Activated T-cell treated with anti-CD3 and anti-CD28 coated beads for 1 hour (primary cell): ENCODE data around the gene DPM2.

Source experiments
- DNase-seq: peaks from one replicate; pipeline ENCODE4 v3.0.0-alpha.2; 2020; ENCODE audit warnings: low read depth

The DPM2 gene

DNA sequence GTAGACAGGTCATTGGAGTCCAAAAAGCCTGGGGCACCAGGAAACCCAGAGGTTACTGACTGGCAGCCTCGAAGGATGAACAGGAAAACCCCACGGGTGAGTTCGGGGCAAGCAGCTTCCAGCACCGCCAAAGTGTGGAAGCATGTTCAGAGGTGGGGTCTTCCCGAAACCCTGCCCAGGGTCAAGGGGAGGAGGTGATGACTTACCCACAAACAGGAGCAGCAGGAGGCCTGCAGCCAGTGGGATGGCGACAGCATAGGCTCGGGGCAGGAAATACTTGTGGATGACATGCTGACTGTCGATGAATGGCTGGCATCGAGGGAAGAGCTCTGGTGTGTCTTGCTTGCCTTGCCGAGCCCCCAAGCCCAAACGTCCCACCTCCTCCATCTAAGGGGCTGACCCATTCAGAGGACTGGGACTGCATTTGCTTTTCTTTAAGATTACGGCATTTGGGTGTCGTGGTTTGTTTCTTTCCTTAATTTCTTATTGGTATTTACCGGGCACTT, 1.3 kb downstream of the DPM2 start:
- no peak for DNase-seq

DNA sequence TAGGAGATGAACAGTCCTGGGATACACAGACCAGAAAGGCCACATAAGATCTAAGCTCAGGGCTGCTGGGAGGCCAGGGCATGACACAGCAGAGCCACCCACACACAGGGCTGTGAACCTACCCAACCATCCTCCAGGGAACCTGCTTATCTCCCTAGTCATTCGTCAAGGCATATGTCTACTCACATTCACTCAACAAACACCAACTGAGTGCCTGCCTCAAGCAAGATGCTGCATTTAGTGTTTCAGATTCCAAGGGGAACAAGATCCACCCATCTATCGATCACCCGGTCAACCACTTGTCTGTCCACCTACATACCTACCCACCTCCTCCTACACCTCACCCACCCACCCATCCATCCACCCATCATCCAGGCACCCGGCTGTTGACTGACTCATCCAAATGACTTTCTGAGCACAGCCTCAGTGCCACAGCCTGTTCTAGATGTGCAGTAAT, 1.9 kb downstream of the DPM2 start:
- DNase-seq: no peak

DNA sequence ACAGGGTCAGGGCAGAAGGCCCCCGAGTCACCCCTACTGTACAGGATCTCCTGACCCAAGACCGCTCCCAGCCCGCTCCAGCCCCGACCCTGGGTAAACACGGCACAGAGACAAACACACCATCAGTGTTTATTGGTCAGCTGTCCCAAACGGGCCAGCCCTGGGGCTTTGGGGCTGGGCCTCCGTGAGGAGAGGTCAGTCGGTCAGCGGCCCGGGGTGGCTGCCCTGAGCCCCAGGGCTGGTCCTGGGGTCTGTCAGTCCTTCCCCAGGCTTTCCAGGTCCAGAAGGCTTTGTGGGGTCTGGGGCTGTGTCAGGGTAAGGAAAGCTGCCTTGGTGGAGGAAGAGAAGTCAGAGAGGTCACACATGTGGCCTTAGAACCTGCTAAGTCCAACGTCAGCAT, 2.7 kb downstream of the DPM2 start:
- no peak for DNase-seq

- no peak for DNase-seq
Observed at GRCh38 chr9:127934248-127934647, 3.4 kb downstream of the DPM2 start.

DNA sequence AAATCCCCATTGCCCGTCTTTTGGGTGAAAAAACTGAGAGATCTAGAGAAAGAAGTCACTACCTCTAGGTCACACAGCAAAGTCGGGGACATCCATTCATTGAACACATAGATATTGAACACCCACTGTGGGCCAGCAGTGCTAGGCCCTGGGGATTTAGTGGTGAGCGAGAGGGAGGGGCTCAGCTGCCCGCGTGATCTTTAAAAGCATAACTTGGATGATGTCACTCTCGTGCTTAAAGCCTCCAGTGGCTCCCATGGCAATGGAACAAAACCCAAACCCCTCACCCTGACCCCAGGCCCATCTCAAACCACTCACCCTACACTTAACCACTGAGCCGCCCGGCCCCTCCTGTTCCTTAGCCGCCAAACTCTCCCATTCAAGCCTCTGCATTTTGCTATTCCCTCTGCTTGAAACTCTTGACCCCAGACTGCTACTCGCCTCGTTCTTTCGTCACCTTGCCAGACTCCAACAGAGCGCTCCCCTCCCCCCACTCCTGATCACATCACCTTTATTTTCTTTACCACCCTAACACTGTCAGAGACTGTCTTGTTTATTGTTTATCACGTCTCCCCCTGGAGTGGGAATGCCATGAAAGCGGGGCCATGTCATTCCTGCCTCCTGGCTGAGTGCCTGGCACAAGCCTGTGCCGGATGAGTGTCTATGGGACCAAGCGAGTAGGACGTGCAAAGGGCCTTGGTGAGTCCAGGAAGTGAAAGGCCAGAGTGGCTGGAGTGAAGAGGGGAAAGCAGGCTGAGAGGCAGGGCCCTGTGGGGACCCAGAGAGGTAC, 6.4 kb downstream of the DPM2 start:
- no peak for DNase-seq

DNA sequence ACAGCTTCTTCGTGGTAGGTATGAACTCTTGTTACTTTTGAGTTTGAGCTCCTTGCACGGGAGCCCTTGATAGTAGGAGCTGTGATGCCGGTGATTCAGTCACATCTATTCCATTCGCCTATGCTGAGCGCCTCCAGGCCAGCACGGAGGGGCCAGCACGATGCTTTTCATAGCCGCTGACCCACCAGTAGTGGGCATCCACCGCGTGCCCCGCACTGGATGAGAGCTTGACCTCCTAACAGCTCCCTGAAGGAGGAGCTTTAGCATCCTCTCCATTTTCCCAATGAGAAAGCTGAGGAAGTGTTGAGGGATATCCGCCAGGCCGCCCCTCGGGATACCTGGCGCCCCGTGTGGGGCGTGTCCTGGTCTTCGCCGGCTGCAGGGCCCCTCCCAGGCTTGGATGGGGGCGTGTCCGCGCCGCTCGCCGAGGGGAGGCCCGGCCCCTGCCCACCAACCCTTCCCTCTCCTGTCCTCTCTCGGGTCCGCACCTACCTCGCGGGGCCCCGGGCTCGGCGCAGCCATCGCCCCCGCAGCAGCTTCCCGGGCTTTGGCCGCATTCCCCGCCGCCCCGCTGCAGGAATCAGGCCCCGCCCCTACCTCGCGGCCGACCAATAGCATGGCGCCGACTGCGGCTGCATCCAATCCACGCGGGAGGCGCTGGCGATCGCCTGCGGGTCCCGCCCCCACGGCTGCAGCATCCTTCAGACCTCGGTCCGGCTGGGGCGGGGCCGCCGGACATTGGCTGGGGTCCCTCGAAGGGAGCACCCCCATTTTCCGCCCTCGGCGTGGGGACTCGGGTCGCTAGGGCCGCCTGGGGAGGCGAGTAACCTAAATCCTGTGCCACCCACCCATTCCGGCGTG, 7.2 kb downstream of the DPM2 start, which contains the start of gene PIP5KL1:
Gene PIP5KL1 (minus strand): TSS at position 547 of the 861 bp plus-strand sequence. CDS start 25 bp downstream, at position 522.
- peak; percentile 57 for DNase-seq

DNA sequence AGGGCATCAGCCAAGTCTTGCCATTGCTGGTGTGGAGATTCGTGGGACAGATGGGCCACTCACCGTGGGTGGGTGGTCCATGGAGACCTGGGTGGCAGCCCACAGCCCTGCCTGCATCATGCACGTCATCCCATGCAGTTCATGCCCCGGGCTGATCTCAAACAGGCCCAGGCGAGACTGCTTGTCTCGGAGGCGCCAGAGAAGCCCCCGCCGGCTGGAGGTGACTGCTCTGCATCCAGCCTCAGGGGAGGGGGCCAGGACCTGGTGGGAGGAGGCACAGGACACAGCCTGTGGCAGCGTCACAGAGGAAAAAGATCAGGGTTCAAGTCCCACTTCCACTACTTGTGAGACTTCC, 8.1 kb downstream of the DPM2 start:
- no peak for DNase-seq

DNA sequence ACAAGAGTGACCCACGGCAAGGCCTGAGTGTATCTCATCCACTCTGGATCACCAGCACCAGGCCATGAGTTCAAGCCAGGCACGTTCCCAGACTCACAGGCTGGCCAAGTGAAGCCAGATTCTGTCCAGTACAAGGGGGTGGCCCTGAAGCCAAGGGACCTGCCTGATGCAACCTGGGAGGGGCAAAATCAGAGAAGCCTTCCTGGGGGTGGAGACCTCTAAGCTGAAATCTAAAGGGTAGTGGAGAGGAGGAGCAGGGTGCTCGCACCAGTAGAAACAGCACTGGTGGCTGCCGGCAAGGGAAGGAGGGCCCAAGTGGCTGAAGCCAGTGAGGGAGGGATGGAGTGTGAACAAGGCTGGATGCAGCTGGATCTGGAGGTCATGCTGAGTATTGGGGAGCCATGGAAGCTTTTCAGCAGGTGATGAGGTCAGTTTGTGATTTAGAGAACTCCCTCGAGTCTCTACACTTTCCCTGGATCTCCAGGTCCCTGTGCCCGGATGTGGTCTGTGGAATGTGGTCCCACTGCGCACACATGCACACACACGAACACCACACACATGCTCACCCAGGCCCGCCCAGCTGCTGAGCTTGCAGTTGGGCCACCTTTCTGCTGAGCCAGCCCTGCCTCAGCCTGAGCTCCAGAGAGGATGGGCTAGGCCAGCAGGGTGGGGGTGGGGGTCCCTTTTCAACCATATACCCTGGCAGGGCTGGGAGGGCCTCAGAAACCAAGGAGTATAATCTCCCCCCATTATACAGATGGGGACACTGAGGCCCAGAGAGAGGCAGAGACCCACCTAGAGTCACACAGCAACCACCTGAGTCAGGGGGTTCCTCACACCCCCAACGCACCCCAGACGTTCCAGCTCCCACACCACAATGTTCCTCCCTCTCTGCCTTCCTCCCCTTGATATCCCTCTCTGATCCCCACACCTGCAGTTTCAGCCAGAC, 8.7 kb downstream of the DPM2 start:
- no peak for DNase-seq

DNA sequence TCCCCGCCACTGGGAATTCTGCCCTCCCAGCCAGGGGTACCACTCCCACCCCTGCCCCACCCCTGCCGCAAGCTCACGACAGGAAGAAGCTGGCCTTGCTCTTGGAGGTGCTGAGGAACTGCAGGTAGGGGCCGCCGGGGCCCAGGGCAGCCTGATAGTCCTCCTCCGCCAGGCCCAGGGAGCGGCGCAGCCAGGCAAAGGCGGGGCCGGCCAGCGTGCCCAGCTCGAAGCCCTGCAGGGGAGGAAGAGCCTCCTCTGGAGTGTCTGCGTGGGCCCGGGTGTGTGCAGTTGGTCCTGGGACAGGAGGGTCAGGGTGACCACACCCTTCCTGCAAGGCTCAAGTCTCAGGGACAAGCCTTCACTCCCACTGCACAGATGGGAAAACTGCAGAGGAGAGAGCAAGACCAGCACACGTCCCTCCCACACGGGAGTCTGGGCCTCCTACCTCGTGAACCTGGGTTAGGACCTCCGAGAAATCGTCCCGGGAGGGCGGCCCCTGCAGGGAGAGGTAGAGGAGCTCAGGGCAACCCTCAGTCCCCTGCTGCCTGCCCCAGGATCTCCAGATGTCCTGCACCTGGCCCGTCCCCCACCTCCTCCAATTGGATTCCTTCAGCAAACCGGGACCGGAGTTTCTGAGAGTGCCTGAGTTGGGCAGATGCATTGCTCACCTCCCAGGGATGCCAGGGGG, 9.5 kb downstream of the DPM2 start:
- DNase-seq: no peak

DNA sequence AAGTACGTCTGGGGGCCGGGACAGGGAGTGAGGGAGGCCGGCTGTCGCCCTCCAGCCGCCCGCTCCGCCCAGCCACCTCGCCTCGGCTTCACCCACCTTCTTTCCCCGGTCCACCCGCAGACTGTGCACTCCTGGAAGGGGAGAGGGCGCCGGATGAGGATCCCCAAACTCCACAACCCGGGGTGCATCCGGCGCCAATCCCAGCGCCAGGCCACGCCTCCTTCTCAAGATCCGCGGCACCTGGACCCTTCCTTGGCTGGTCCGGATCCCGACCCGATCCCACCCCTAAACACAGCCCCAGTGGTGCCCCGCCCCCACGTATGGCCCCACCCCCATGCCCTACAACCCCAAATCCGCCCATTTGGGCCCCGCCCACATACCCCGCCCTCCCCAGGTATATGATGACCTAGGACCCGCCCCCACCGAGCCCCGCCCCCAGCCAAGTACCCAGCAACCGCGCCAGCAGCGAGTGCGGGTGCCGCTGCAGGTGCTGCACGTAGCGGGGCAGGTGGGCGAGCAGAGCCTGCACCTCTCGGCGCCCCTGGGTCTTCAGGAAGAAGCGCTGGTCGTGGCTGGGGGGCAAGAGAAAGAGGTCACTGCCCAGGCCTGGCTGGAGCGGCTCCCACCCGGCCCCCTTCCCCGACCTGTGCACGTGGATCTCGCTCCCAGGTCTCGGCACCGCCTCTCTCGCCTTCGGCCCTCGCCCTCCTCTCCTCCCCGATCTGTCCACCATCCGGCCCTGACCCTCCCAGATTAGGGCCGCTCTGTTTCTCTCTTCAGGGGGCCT, 10.3 kb downstream of the DPM2 start:
- DNase-seq: peak; percentile 70

DNA sequence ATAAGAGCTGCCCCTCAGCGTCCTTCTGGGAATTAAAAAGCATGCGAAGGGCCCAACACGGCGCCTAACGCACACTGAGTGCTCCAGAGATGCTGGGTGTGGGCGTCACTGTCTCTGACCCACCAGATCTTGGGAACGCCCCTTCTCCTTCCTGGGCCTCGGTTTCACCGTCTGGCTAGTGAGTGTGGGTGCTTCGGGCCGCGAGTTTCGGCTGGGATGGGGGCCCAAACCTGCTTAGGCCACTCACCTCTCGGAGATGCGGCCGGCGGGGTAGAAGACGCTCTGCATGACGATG, 10.8 kb downstream of the DPM2 start:
- DNase-seq: no peak

DNA sequence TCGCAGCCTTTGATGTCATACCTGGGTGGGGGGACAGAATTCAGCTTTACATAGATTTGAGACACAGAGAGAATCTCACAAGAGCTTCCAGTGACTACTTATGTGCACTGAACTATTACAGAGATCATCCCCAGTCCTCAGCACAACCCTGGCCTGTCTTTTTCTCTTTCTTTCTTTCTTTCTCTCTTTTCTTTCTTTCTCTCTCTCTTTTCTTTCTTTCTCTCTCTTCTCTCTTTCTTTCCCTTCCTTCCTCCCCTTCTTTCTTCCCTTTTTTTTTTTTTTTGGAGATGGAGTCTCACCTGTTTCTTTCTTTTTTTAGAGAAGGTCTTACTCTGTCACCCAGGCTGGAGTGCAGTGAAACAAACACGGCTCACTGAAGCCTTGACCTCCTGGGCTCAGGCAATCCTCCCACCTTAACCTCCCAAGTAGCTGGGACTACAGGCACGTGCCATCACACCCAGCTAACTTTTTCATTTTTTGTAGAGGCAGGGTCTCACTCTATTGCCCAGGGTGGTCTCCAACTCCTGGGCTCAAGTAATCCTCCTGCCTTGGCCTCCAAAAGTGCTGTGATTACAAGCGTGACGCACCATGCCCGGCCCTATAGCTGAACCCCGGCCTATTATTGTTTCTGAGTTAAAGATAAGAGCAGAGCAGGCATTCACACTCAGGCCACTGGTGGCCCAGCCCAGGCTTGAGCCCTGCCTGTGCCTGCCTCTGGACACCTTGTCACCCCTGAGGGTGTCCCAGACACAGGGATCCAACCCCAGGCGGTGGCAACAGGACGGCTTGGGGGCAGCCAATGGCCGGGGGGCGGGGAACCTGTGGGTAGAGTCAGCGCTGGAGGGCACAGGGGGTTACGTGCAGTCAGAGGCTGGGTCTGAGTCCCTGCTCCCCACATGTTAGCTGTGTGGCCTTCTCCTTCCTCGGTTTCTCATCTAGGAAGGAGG, 11.4 kb downstream of the DPM2 start:
- DNase-seq: no peak

DNA sequence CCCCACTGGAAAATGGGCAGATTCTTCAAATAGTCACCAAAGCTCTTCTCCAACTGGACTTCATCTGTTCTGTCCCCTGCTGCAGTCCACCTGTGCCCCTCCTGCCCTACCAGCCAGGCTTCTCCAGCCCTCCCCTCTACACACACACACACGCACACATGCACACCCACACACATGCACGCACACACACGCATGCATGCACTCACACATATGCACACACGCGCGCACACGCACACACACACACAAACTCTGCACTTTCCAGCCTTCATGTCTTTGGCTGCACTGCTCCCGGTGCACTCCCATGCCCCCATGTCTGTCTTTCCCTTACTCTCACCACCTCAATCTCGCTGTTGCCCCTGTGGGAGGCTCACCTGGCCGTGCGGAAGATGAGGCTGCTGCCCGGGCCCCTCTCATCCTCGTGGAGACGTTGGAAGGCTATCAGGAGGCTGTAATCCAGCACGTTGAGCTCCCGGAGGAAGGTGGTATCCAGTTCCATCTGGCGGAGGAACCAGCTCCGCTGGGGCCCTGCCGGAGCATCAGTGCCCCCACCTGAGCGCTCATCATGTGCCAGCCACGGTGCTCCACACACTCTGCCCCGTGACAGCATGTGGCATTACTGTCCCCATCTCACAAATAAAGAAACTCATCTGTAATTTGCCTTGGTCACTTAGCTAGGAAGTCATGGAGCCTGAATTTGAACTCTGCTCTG, 12.8 kb downstream of the DPM2 start:
- DNase-seq: no peak

- no peak for DNase-seq
Observed at GRCh38 chr9:127923771-127924170, 13.9 kb downstream of the DPM2 start.

GRCh38 chr9:127923046-127923445, 14.6 kb downstream of the DPM2 start:
- DNase-seq: no peak

DNA sequence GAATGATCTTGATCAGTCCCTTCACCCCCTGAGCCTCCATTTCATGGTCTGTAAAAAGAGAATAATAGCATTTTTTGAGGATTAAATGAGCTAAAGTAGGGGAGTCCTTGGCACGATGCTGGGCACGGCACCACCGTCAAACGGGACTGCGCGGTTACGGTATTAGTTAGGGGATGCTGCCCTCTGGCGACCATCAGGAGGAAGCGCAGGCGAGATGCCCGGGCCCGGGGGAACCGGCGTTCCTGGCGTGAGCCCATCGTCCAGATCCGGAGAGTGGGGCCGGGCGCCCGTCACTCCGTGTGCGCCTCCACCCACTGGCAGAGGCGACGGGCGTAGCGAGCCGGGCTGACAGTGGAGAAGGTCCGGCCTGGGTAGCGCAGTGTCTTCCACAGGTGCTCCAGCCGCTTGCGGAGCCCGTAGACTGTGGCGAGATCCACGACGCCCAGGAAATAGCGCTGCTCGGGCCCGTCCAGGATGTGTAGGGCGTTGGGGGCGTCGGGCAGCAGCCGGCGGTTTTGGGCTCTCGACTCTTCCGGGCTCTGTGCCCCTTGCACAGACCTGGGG, 16.0 kb downstream of the DPM2 start:
- peak; percentile 79 for DNase-seq

- no peak for DNase-seq
Observed at GRCh38 chr9:127920794-127921193, 16.9 kb downstream of the DPM2 start.

- no peak for DNase-seq
Observed at GRCh38 chr9:127919253-127919815, 18.3 kb downstream of the DPM2 start.
